ENCODE data around the gene ZNF280A. TPM values are rescaled to one million over a fixed set of nuclear protein-coding genes. Genes with fewer than 3 reads are reported as not detected.
A peak's percentile ranks its signal among the peaks of the same experiment; 100 is the strongest.

The ZNF280A gene
- total and polyA plus RNA-seq, 9 of the 15 experiments (the other 6 are each of a cell fraction or from before 2014, with no cell fraction given) = 19.0 to 40.8 (median 28.6) TPM

- H3K27ac ChIP-seq (ENCODE audit: extremely low read depth, low read depth, low read length) = no peak overlapping the region
- no peaks in the 10 kb centered on the region for H3K9me3 ChIP-seq (replicated peaks; ENCODE audit: control insufficient read depth, insufficient read depth, low read depth, low read length)
- no peak for ATAC-seq
- in situ Hi-C loops (cut with MboI) (no loop called here), intact Hi-C loops (cut with micrococcal nuclease) (loop anchor here (5.0 kb wide), 1 partner anchor 78 kb away; the partner anchor contains the start of gene PRAME)
- H4K20me1 ChIP-seq (replicated peaks; ENCODE audit: control insufficient read depth, insufficient read depth, low read length) = no peaks in the 10 kb centered on the region
- H3K4me2 ChIP-seq (ENCODE audit: insufficient read depth, low read length) = no peak overlapping the region
- no peaks in the 10 kb centered on the region for H3K36me3 ChIP-seq (ENCODE audit: control insufficient read depth, insufficient read depth, low read length)
- H3K4me3 ChIP-seq = no peak overlapping the region
- 71% methylated on average over 2 of the region's 2 CpGs for WGBS (ENCODE audit: insufficient coverage, low coverage, missing lambda C conversion rate)
- H3K27me3 ChIP-seq (ENCODE audit: control insufficient read depth in 2 of 2, insufficient read depth in 2 of 2, low read length in 2 of 2) = peaks cover 5 to 7% of the 10 kb centered on the region in 2 experiments
- POLR2A ChIA-PET = interaction anchor here (0.6 to 4.7 kb wide), 20 partner anchors 9 to 563 kb away, joined by 3 to 45 read pairs (median 4); partner anchors contain the start of genes PRAME and ZNF280A
- CTCF ChIA-PET (ENCODE audit: low intra/inter-chr PET ratio) = interaction anchor here (1.1 to 1.3 kb wide), 2 partner anchors 19 to 23 kb away, joined by 3 read pairs; no protein-coding TSS in a partner anchor
- no peak overlapping the region for H3K9ac ChIP-seq (ENCODE audit: insufficient read depth in 1 of 2, low read depth in 2 of 2, low read length in 2 of 2)
- no TSS peak for BruUV-seq (replicated peaks)
- H3K4me1 ChIP-seq (replicated peaks in 1 of 2; ENCODE audit: control insufficient read depth in 2 of 2, insufficient read depth in 2 of 2, low read length in 2 of 2) = peaks cover 0 to 7% of the 10 kb centered on the region in 2 experiments; a peak in 2 of 5 replicates
- no peaks in the 10 kb centered on the region for H3K9me1 ChIP-seq (ENCODE audit: control insufficient read depth, insufficient read depth, low read length)
- no peak for FAIRE-seq
- H3K79me2 ChIP-seq (ENCODE audit: control insufficient read depth, insufficient read depth, low read length) = no peaks in the 10 kb centered on the region
- DNase-seq (ENCODE audit: extremely low read depth in 1 of 4, low spot score in 3 of 4) = peak in 1 of 4 experiments; percentile 14
- H2AFZ ChIP-seq (ENCODE audit: low read depth, low read length) = no peak overlapping the region
- TF ChIP-seq IFI16 (CRISPR knock-in tag; IDR thresholded peaks at IDR 0.05) (0 out of 2 replicates have a peak, but pooled peaks have one; percentile 34), NFE2L1 (tag; IDR thresholded peaks at IDR 0.05; ENCODE audit: borderline replicate concordance, low read depth) (0 out of 2 replicates have a peak, but pooled peaks have one; percentile 17), C11orf30 (IDR thresholded peaks at IDR 0.05; ENCODE audit: low read depth) (peak; percentile 74), CCNT2 (IDR thresholded peaks at IDR 0.05; ENCODE audit: borderline replicate concordance, extremely low read depth, insufficient read length, low read depth, low read length) (no peak), SIX5 (IDR thresholded peaks at IDR 0.05; ENCODE audit: borderline replicate concordance in 1 of 2, insufficient read depth in 1 of 2, low read depth in 1 of 2, low read length in 2 of 2) (no peak), PBX2 (CRISPR knock-in tag; IDR thresholded peaks at IDR 0.05; ENCODE audit: low read depth) (no peak), PBX2 (tag; conservative IDR thresholded peaks at IDR 0.05; ENCODE audit: low read depth) (0 out of 2 replicates have a peak, but pooled peaks have one; percentile 6), MAFF (IDR thresholded peaks at IDR 0.05; ENCODE audit: low read length) (peak; percentile 26; the same call in 1 of the 2 replicates), ZBTB8A (IDR thresholded peaks at IDR 0.05; ENCODE audit: partially characterized antibody) (no peak), MYC (IDR thresholded peaks at IDR 0.05; ENCODE audit: low read depth, low read length) (no peak), MYC (CRISPR knock-in tag; IDR thresholded peaks at IDR 0.05; ENCODE audit: borderline replicate concordance, low read depth) (no peak), SREBF2 (CRISPR knock-in tag; IDR thresholded peaks at IDR 0.05) (no peak), RBM14 (IDR thresholded peaks at IDR 0.05; ENCODE audit: borderline replicate concordance, insufficient read depth, low read depth, low read length) (no peak), ZEB2 (IDR thresholded peaks at IDR 0.05) (peak; percentile 58; the same call in 1 of the 2 replicates), KHSRP (IDR thresholded peaks at IDR 0.05) (no peak), SUPT5H (IDR thresholded peaks at IDR 0.05) (no peak), EHMT2 (IDR thresholded peaks at IDR 0.05) (no peak), TGIF2 (CRISPR knock-in tag; IDR thresholded peaks at IDR 0.05) (0 out of 2 replicates have a peak, but pooled peaks have one; percentile 34), MIER1 (IDR thresholded peaks at IDR 0.05; ENCODE audit: low read depth) (no peak), ZNF436 (CRISPR knock-in tag; IDR thresholded peaks at IDR 0.05) (no peak), SPI1 (IDR thresholded peaks at IDR 0.05; ENCODE audit: borderline replicate concordance, low read depth, low read length) (no peak)
Observed at GRCh38 chr22:22479116-22479515, 41.0 kb downstream of the ZNF280A start.

All from K562 (cell line).